ENCODE data around the gene NOS1. TPM values are rescaled to one million over a fixed set of nuclear protein-coding genes. Genes with fewer than 3 reads are reported as not detected.

NOS1 gene
- total and polyA plus RNA-seq, 2 of the 8 experiments (the other 6 are each of a cell fraction or from before 2014, with no cell fraction given): 1.5 to 2.0 TPM

- FAIRE-seq: no peak
- no peaks in the 10 kb centered on the region; a peak in 1 of 7 replicates for H3K27me3 ChIP-seq (replicated peaks in 1 of 4; ENCODE audit: control insufficient read depth in 3 of 4, extremely low read depth in 1 of 4, insufficient read depth in 3 of 4, low read length in 3 of 4)
- H3K36me3 ChIP-seq (ENCODE audit: control insufficient read depth in 2 of 4, insufficient read depth in 4 of 4, low read length in 3 of 4): no peaks in the 10 kb centered on the region
- no peak overlapping the region for H3K23ac ChIP-seq (ENCODE audit: insufficient read length)
- no peak overlapping the region for H3K18ac ChIP-seq (ENCODE audit: extremely low read depth, low read length)
- no peak overlapping the region for H2BK5ac ChIP-seq (ENCODE audit: low read depth, low read length)
- H3K4me3 ChIP-seq (ENCODE audit: extremely low read depth in 1 of 4, insufficient read depth in 2 of 4, low read depth in 3 of 4, low read length in 4 of 4): no peak overlapping the region
- WGBS, 2 experiments (ENCODE audit: extremely low coverage in 1 of 2, insufficient coverage in 1 of 2, insufficient read length in 1 of 2, insufficient replicate concordance in 2 of 2, low coverage in 1 of 2, low lambda C conversion rate in 2 of 2, missing lambda C conversion rate in 1 of 2): 80% methylated on average over 11 of the region's 11 CpGs; no CpG with 5 or more reads in 1 of the 2 experiments
- DNase-seq (ENCODE audit: low read depth in 1 of 2, low spot score in 2 of 2): no peak
- peaks cover 0 to 3% (median 0%) of the 10 kb centered on the region in 4 experiments; a peak in 2 of 7 replicates for H3K4me1 ChIP-seq (replicated peaks in 1 of 4; ENCODE audit: control insufficient read depth in 3 of 4, insufficient read depth in 4 of 4, low read length in 3 of 4)
- POLR2A ChIA-PET (ENCODE audit: partially characterized antibody): interaction anchor here (1.8 kb wide), 1 partner anchor 63 kb away, joined by 4 read pairs; no protein-coding TSS in a partner anchor
- H3K27ac ChIP-seq (ENCODE audit: low read depth, low read length): no peak overlapping the region; the same call in 1 of the 2 replicates
- no peak overlapping the region for H3K9ac ChIP-seq (replicated peaks in 1 of 4; ENCODE audit: extremely low read depth in 1 of 4, low read depth in 3 of 4, low read length in 3 of 4)
- H3K23me2 ChIP-seq (ENCODE audit: low read depth, low read length): no peaks in the 10 kb centered on the region
- no peaks in the 10 kb centered on the region for H4K20me1 ChIP-seq (replicated peaks in 1 of 2; ENCODE audit: control insufficient read depth in 1 of 2, insufficient read depth in 2 of 2, low read length in 2 of 2)
- H2BK15ac ChIP-seq (ENCODE audit: low read length): no peak overlapping the region
- no peaks in the 10 kb centered on the region for H3K79me1 ChIP-seq (ENCODE audit: low read depth, low read length)
- no peak overlapping the region for H2AK5ac ChIP-seq (ENCODE audit: low read depth, low read length)
- no peaks in the 10 kb centered on the region for H3K79me2 ChIP-seq (ENCODE audit: control insufficient read depth in 1 of 2, insufficient read depth in 2 of 2, low read length in 2 of 2)
- H3K4ac ChIP-seq (replicated peaks; ENCODE audit: insufficient read length, low read depth, low read length): no peak overlapping the region
- H4K91ac ChIP-seq (replicated peaks; ENCODE audit: insufficient read length, low read length): no peak overlapping the region
- H3K4me2 ChIP-seq (ENCODE audit: insufficient read depth in 1 of 2, low read depth in 2 of 2, low read length in 2 of 2): no peak overlapping the region
- no peak overlapping the region for H2BK20ac ChIP-seq (ENCODE audit: low read length)
- H3K14ac ChIP-seq (ENCODE audit: insufficient read length): no peak overlapping the region
- no peak for TF ChIP-seq TEAD4 (IDR thresholded peaks at IDR 0.05; ENCODE audit: low read depth, low read length)
- TF ChIP-seq SP4 (IDR thresholded peaks at IDR 0.05; ENCODE audit: low read length): no peak
- TF ChIP-seq CTCF (IDR thresholded peaks at IDR 0.05; ENCODE audit: control extremely low read depth in 1 of 3, insufficient read depth in 1 of 3, low read depth in 1 of 3, low read length in 3 of 3): no peak
- no peak for TF ChIP-seq KDM1A (IDR thresholded peaks at IDR 0.05; ENCODE audit: borderline replicate concordance, low read length)
- no peak for TF ChIP-seq HDAC2 (IDR thresholded peaks at IDR 0.05; ENCODE audit: borderline replicate concordance in 1 of 2, low read depth in 2 of 2, low read length in 2 of 2)
- TF ChIP-seq NANOG (IDR thresholded peaks at IDR 0.05; ENCODE audit: insufficient read depth, low read depth, low read length, poor library complexity, severe bottlenecking): no peak
- TF ChIP-seq RXRA (IDR thresholded peaks at IDR 0.05; ENCODE audit: insufficient read depth, low read depth, low read length): no peak
- H2AFZ ChIP-seq (ENCODE audit: low read length): no peak overlapping the region
- H3K56ac ChIP-seq (replicated peaks; ENCODE audit: insufficient read length, low read depth, low read length): no peak overlapping the region
- no peak overlapping the region for H4K8ac ChIP-seq (ENCODE audit: extremely low read depth, insufficient read depth, low read length)
- H3K9me3 ChIP-seq (ENCODE audit: insufficient read depth in 2 of 2, low read depth in 1 of 2, low read length in 1 of 2): peaks cover 0 to 3% of the 10 kb centered on the region in 2 experiments; a peak in 1 of 4 replicates
- H2BK120ac ChIP-seq (replicated peaks; ENCODE audit: low read depth, low read length): no peak overlapping the region
- H4K5ac ChIP-seq (ENCODE audit: insufficient read length, low read depth, low read length): no peak overlapping the region
- CTCF ChIA-PET (ENCODE audit: partially characterized antibody): interaction anchor here (1.0 to 1.8 kb wide), 5 partner anchors 35 to 558 kb away, joined by 3 to 6 read pairs (median 3); no protein-coding TSS in a partner anchor
- H2BK12ac ChIP-seq (ENCODE audit: low read depth, low read length): no peak overlapping the region
Measured at GRCh38 chr12:117298648-117299225, 62.7 kb downstream of the NOS1 start.

Data from H1 (cell line).